Suppressor macrophage treated with lipopolysaccharide for 1 hour (primary cell): ENCODE measurements around the gene HHAT.

ENCODE experiments used
- DNase-seq, 3 donors: peaks; one replicate each; pipeline ENCODE4 v3.0.0-alpha.2; 2020 to 2022

The HHAT gene

DNA sequence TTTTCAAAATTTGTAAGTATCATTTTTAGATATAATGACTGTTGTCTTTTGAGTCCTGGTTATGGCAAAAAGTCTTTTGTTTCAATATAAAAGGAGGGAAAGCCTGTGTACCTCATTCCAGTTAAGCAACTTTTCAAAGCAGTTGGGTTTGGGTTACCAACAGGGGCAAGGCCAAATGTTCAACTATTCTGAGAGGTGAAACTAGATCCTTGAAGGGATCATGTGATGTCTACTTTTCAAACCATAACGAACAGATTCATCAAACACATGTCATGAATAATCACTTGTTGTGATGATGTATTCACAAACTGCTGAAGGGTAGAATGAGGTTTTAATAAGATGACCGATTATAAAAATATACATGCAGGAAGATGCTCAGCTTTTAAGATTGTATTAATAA, 171.3 kb downstream of the HHAT start:
- DNase-seq = no peak

DNA sequence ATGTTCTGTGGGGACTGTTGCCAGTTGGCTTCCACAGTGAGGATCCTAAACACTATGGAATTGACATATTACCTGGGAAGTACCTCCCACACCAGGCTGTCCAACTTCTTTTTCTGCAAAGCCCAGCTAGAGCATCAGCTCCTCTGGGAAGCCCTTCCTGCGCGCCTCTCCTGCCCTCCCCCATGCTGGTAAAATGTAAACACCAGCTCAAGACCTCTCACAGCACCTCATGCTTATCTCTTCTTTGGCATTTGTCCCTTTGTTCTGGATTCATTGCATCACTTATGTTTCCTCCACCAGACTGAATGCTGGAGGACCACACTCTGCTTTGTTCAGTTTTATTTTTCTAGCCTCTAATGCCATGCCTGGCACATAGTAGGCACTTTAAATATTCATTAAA, 172.1 kb downstream of the HHAT start:
- no peak for DNase-seq

DNA sequence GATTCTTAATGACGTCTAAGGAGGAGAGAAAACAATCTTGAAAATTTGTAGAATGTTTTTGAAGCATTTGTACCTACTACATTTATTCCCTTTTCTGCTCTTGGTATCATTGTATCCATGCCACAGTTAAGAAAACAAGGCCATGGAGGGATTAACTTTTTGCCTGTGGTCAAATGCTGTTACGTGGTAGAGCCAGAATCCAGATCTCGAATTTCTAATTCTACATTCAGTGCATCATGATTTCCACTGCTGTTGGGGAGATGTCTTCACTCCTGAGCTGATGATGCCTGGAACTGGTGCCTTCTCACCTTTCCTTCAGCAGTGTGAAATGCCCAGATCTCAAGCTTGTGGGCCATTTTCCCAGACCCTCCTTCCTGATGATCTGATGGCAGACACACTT, 175.6 kb downstream of the HHAT start:
- DNase-seq = no peak

DNA sequence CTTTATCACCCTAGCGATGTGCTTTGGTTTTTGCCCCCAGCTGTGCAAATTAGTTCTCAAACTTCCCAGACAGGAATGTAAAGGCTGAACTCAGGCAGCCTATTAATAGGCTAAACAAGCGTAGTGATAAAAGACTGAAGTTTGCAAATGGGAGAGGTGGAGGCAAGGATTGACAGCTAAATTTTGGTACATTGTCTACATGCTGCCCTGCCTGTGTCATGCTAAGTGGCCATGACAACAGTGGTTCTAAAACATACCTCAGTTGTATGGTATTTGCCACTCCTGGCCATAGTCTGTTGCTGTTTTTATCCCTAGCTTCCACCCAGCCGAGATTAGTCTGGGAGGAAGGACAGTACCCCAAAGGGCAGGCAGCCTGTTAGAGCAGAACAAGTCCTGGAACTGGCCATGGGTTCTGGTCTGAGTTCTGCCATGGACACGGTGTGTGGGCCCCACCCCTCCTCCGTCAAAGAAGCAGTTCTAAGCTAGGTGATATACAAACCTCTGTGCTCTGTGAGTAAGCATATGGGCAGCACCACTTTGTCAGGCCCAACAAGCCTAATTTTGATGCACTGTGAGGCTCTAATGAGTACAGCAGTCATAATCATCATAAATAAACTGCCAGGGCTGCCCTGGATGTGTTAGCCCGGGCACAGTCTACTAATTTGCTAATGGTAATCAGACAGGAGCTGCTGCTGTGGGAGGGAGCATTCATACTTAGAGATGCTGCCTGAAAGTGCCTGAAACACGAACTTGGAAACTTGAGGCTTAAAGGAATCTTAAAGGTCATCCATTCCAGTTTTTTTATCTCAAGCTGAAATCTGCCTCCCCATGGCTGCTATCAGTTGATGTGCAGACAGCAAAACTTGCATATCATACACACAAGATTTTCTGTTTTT, 177.1 kb downstream of the HHAT start:
- no peak for DNase-seq

DNA sequence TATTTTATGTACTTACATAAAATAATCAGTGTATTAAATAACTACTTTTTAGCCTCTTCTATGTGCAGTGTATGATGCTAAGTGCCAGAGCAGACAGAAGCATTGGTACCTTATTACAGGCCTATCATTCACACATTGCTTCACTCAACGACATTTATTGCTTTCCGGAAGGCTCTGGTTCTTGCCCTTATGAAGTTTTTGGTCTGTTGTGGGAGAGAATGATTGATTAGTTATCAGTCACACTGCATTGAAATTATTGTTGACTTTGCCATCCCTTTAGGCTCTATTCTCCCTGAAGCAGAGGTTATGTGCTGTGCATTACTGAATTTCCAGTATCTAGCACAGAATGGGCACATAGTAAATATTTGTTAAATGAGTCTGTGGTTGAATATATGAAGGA, 178.0 kb downstream of the HHAT start:
- DNase-seq = no peak

DNA sequence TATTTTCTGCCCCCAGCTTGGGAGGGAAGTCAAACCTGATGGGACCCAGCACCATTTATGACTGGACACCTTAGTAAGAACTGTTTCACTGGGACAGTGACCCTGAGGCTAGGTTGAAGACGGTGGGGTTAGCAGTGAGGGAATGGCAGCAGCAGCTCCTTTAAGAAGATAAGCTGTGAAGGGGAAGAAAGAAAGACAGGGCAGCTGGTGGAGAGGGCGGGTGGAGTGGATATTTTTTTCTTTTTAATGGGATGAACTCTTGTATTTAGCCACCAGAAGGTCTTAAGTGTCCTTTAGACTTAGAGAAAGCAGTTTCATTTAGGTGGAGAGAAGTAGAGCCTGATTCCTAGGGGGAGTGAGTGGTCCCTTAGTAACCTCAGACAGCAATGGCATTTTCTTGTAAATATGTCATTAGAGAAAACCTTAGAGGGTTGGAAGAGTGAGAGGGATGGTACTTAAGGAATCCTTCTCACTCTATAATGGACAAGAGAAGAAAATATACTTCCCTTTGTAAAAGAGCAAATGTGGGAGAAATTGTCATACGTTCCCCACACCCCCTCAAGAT, 187.5 kb downstream of the HHAT start:
- no peak for DNase-seq

DNA sequence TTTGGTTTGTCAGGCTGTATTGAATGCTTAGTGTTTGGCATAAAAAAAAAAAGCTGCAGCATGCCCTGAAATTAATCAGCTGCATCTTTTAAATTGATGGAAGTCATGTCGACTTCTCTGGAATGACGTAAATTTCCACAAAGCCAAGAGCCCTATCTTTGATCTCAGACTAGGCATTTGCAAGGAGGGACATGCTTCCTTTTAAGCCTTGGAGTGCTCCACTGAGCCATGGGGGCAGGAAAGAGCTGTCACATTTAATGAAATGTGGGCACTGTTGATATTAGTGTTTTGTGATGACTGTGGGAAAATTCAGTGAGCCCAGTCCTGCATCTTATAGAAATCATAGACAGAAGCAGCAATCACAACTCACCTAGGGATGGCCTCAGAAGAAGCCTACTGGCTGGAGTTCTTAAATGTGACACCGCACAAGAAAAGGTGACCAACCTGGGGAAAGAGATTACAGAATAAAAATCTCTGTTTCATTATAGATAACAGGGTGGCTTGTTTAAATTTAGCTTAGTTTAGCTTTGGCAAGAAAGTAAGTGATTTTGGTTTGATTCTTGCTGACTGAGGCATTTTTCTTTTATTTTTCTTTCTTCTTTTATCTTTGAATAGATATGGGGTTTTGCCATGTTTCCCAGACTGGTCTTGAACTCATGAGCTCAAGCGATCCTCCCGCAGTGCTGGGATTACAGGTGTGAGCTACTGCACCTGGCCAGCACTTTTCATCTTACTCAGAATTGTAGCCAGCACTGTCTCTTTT, 188.2 kb downstream of the HHAT start:
- DNase-seq = no peak

DNA sequence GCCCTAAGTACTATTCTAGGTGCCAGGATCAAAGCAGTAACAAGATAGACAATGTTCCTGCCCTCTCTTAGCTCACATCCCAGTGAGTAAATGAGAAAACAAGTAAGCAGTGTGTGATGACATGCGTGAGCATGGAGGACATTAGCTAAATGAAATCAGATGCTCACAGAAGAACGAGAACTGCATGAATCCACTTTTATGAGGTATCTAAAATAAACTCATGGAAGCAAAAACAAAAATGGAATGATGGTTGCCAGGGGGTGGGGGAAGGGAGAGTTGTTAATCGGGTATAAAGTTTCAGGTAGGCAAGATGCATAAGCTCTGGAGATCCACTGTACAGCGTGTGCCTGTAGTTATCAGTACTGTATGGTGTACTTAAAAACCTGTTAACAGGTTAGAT, 195.1 kb downstream of the HHAT start:
- DNase-seq = no peak

DNA sequence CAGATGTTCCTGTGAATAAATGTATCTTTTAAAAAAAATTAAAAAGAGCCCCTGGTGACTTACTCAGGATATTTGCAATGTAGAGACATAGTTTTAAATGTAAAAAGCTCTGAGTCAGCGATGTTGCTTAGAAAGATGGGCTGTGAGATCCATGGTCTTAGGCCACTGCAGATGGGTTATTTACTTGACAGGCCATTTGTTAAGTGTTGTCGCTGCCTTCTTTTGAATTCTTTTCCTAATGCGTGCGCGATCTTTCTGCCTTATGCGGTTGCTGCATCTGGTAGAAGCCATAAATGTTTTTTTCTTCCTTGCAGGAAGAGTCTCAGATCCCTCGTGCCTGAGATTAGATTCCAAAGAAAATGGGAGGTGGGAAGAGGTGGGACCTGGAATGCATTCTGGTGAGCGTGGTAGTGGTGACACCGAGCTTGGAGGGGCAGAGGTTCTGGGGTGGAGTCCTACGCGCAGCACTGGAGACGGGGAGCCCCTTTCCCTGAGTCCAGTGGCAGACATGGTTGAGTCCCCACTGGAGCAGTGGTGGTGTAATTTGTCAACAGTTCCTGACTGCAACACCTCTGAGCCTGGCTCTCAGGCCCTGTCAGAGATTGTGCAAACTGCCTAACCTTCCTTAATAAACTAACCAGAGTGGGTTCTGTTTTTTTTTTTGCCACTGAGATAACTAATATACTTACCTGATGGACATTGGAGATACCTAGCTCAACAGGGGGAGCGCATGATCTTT, 197.2 kb downstream of the HHAT start:
- DNase-seq = no peak

DNA sequence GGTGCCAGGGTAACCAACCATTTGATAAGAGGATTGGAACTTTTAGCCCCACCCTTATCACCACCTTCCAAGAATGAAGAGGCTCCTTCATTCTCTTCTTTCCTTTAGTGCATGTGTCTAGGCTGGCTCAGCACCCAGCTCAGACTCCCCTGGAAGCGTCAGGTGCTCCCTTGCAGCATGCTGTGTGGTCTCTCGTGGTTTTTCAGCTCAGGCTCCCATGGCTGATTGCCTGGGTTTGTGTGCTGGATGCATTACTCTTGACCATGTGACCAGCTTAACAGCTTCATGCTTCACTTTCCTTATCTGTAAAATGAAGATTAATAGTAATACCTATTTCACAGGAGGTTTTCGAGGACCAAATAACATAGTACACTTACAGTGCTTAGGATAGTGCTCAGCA, 198.4 kb downstream of the HHAT start:
- no peak for DNase-seq

DNA sequence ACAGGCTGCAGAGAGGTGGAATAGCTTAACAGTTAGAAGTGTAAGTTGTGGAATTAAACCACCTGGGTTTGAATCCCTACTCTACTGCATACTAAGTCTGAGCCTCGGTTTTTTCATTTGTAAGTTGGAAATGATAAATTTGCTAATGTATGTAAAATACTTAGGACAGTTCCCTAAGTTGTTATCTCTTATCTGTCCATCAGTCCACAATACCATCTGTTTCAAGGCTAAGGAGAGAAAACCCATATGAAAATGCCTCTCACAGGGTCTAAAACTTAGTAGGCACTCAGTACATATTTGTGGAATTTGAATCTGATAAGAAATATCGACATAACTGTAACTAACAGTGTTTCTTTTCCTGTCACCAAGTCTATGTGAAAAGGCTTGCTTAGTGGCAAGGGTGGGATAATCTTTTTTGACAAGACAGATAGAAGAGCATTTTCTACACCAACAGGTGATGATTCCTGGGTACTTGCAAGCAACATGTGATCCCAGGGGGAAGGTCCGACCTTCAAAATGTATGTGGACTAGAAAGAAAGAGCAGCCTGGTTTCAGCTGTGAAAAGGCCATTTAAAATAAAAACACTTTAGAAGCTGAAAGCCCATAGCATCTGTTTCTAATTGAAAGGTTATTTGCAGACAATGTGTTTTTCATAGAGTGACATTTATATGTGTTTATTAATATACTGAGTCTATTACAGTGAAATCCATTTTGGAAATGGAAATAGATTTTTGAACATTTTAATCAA, 202.9 kb downstream of the HHAT start:
- DNase-seq = no peak

DNA sequence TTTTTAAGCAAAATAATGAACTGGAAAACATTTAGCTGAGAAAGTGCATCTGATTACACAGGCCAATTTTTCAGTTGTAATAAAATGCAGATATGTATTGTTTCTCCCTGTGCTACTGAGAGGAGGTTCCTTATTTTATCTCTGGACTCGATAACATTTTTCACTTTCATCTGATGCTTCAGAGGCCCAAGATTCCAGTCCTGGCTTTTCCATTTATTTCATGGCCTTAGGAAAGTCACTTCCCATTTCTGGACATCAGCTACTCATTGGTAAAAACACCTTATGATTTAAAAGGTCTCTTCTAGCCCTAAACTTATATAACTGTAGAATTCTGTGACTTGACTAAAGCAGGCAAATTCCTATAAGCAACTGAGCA, 203.5 kb downstream of the HHAT start:
- no peak for DNase-seq

DNA sequence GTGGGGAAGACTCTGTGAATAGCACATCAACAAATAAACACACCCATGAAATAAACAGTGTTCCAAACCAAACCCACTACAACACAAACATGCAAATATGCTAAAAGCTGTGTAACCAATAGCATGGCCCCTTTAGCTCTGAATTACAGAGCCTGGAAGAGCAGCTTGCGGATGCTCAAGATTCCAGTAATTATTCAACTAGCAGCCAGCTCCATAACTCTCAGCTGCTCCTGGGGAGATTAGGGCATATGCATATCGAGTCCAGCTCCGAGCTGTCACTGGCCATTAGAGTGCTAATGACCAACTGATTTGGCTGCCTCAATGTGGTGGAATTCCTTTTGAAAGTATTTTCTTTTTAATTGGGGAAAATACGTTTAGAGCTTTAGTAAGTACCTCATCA, 207.1 kb downstream of the HHAT start:
- no peak for DNase-seq

DNA sequence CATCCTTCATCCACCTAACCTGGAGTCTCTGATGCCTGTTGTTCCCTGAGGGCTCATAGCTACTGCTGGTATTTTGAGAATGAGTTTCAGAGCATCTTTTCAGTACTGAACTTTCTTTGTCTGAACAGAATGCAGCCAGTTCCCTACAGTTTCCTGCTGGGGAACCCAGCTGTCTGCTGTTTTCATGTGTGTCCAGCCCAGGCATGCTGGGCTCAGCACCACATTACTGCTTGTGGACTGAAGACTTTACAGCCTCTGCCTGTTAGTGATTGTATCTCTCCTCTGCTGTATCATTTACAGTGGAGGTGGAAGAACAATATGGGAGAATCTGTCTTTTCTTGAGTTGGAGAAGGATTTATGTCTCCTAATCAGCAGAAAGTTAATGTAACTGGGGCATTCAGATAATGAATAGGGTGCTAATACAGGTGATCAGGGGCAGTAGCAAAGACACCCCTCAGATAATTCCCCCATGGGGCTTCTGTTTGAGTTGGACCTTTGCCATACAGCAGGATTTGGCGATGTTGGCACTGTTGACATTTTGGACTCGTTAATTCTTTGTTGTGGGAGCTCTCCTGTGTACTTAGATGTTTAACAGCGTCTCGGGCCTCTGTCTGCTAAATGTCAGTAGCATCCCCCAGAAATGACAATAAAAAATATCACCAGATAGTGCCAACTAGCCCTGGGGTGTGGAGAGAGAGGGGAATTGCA, 207.7 kb downstream of the HHAT start:
- no peak for DNase-seq

DNA sequence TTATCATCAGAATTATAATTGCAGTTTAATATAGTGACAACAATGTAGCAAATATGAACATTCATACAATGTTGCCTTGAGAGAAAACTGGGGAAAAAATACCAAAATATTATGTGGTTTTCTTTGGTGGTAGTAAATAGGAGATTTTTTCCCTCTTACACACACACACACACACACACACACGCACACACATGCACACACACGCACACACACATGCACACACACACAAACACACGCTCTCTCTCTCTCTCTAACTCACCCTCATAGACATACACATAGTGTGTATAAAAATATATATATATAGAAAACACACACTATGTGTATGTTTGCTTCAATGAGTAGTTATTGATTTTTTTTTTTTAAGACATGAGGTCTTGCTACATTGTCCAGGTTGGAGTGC, 211.6 kb downstream of the HHAT start:
- no peak for DNase-seq

DNA sequence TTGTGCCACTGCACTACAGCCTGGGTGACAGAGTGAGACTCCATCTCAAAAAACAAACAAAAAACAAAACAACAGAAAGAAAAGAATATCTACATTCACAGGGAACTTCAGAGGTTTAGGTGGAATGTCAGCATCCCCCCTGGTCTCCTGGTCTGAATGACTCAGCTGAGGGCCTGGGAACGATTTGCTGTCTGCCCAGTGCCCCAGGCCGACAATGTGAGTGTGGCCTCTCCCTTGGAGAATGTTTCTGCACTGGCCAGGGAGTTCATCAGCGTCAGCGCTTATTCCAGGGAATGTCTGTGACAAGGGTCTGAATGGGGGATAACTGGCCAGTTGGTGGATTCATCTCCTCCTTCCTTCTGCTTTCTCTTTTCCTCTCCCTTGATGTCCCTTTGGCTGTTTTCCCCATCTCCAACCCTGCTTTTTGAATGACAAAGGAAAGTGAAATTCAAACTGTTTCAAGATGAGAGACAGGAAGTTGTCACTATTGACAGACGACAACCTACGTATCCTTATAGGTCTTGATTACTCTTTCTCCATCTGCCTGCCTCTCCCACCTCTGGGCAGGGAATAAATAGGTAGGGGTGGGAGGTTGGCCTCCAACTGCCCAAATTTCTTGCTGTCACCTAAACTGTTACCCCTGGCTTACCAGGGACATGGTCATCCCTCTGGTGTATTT, 213.1 kb downstream of the HHAT start:
- no peak for DNase-seq

DNA sequence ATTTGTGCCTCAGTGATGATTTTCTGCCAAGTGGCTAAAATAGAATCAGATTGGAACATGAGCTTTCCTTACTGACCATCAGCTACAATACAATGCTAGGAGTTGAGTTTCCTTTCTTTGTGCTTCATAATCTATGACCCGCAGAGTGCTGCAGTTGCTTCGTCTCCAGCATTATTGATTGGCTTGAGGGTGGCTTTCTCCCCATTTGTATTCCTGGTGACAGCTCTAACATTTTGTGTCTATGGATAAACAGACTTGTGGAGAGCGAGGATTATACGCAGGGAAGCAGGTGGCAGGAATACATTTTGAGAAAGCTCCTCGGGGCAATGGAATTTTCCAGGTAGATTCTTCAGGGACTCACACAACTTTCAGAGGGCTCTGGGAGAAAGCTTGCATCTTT, 223.2 kb downstream of the HHAT start:
- DNase-seq = no peak

DNA sequence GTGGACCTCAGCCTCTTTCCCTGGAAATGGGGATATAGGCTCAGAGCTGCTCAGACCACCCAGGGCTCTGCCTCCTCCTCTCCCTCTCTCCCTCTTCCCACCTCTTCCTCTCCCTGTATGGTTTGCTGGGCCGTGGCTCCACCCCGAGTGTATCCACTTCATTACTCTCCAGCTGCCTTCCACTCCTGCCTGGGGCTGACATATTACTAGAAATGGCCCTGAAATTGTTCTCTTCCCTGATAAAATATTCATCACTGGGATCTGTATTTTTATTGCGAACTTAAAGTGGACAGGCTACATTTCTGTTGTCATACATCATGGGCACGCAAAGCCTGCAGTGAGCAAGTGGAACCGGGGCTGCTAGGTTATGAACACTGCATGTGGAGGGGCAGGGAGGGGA, 225.0 kb downstream of the HHAT start:
- no peak for DNase-seq

DNA sequence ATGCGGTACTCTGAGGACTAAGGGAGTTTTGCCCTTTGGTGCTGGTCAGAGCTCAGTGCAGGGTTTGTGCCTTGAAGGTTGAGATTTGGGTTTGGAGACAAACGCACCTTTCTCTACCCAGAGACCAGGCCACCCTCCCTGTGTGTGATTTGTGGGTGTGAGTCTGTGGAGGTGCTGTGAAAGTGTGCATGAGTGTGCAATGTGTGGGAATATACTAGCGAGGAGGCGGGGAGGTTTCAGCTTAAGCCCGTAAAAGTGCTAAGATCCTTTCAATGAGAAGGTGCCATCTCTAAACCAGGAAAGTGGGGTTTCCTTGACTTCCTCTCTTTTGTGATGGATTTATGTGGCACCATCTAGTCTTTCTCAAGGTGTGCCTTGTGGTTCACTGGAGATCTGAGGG, 225.7 kb downstream of the HHAT start:
- DNase-seq = no peak

DNA sequence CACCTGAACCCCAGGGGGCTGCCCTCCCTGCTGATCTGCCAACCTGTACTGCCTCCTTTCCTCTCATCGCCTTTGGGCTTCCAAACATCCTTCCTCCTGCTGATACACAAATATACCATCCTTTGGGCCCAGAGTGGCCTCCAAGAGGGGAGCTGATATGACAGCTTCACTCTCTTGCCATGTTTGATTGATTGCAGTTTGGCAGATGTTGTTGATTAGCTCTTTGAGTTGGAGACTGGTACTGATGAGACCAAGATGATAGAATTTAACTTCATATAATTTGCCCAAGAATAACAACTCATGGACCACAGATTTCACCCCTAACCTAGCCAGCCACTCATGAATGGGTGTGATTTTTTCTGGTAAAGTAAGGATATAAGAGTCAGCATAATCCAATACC, 227.8 kb downstream of the HHAT start:
- no peak for DNase-seq

DNA sequence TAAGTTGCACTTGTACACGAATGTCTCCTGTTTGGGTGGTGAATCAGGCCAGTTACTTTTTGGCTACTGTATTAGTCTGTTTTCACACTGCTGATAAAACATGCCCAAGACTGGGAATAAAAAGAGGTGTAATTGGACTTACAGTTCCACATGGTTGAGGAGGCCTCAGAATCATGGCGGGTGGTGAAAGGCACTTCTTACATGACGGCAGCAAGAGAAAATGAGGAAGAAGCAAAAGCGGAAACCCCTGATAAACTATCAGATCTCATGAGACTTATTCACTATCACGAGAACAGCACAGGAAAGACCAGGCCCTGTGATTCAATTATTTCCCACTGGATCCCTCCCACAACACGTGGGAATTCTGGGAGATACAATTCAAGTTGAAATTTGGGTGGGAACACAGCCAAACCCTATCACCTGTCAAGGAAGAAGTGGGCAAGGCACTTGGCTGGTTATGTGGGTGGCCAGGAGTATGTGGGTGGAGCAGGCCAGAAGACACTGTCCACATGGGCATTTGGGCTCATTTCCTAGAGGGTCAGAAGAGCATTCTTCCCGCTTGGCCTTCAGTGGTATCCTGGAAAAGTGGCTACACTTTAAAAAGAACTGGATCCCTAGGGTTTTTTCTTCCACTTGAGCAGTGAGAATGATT, 228.8 kb downstream of the HHAT start:
- no peak for DNase-seq
